Measurements from ENCODE around the gene CMYA5. TPM values are rescaled to one million over a fixed set of nuclear protein-coding genes. Genes with fewer than 3 reads are reported as not detected.

Gene CMYA5
- total RNA-seq, 1 experiment from 2014 or later, result 0.22 TPM

DNA sequence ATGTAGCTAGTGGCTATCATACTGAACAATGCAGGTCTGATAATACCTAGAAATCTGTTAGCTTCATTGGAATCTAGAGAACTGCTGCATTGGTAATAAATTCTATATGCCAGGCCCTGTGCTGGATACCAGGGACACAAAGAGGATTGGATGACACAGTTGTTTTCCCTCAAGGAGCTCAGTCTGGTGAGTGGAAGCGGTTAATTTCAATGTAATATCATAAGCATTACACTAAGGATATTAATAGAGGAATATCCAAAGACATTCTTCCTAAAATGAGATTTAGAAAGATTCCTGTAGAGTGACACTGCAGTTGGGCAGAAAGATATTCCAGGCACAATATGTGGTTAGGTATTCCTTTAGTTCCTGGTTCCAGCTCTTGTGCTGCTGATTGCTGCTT lies 5.9 kb downstream of the CMYA5 start:
- TF ChIP-seq SRF (IDR thresholded peaks at IDR 0.05; ENCODE audit: low read depth), result no peak
- no peak for TF ChIP-seq JUND (IDR thresholded peaks at IDR 0.05)
- TF ChIP-seq EZH2 (IDR thresholded peaks at IDR 0.05), result no peak
- ChIA-PET POLR2A (no interaction called here), CTCF (no interaction called here), RAD21 (ENCODE audit: low non-redundant PET in 1 of 2, low total read pairs in 2 of 2, uncharacterized antibody in 2 of 2, unreplicated experiment in 2 of 2) (no interaction called here)
- DNase-seq (ENCODE audit: low read depth, low spot score), result no peak
- ATAC-seq, result no peak
- no peak overlapping the region for H3K27ac ChIP-seq (ENCODE audit: low read depth, low read length)
- intact Hi-C loops (cut with micrococcal nuclease), result no loop called here
- H4K20me1 ChIP-seq (ENCODE audit: insufficient read depth), result no peaks in the 10 kb centered on the region
- no peak overlapping the region for H3K9ac ChIP-seq (ENCODE audit: low read length)
- no peak overlapping the region for H2AFZ ChIP-seq (ENCODE audit: low read depth, low read length, poor library complexity, severe bottlenecking)
- H3K4me3 ChIP-seq (replicated peaks in 1 of 2; ENCODE audit: low read depth in 1 of 2, low read length in 2 of 2), result no peak overlapping the region
- H3K36me3 ChIP-seq (ENCODE audit: control insufficient read depth in 1 of 2, insufficient read depth in 2 of 2, low read length in 2 of 2), result no peaks in the 10 kb centered on the region
- H3K79me2 ChIP-seq (ENCODE audit: insufficient read depth, low read length), result no peaks in the 10 kb centered on the region
- no peaks in the 10 kb centered on the region for H3K9me2 ChIP-seq (ENCODE audit: insufficient read depth)
- no peaks in the 10 kb centered on the region for H3K27me3 ChIP-seq (ENCODE audit: insufficient read depth, low read length)
- no peak overlapping the region for H3K4me2 ChIP-seq (ENCODE audit: low read length)
- H3K4me1 ChIP-seq (ENCODE audit: control insufficient read depth in 1 of 2, insufficient read depth in 2 of 2, low read length in 2 of 2), result peaks cover 0 to 11% of the 10 kb centered on the region in 2 experiments; a peak in 2 of 4 replicates
- BruUV-seq (replicated peaks), result no TSS peak
- no peaks in the 10 kb centered on the region for H3K9me3 ChIP-seq (ENCODE audit: control insufficient read depth in 1 of 2, insufficient read depth in 1 of 2, low read depth in 1 of 2, low read length in 2 of 2)

DNA sequence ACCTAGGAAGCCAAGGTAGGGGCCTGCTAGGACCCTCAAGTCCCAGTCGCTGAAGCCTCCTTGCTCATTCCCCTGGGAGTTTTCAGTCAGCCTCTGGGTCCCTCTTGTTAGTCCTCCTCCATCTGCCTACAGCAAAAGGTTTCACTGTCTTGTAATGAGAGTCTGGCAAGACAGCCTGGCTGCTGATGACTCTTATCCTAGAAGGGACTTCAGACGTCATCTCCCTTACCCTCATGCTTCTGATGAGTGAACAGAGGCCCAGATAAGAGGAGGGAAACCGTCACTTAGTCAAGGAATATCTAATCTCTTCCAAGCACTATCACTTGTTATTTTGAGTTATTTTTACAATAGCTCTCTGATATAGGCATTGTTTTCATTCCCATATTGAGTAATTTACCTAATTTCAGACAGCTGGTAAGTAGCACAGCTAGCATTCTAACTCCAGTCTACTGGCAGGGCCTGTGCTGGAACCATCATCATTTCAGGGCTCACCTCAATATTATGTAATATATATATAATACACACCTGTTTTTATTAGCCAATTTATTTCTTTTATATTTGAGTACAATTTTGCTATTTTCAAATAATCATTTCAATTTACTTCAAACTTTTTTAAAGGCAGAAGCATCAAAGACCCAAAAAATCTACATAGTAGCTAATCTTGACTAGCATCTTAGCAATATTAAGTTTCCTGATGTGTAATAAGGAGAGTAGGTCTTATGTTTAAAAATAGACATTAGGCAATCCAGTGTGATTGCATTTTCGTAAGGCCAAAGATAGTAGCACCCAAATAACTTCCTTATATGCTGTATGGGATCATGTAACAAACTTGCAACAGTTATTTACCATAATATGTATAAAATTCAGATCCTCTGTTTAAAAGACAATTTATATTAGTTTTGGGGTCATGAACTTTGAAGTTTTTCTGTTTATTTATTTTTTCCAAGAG lies 7.9 kb downstream of the CMYA5 start:
- intact Hi-C loops (cut with micrococcal nuclease), result no loop called here
- DNase-seq (ENCODE audit: low read depth, low spot score) (no peak), ATAC-seq (no peak)
- no peak for TF ChIP-seq CBX3 (IDR thresholded peaks at IDR 0.05; ENCODE audit: low read depth)
- no peak for TF ChIP-seq JUND (IDR thresholded peaks at IDR 0.05)
- no peak for TF ChIP-seq SRF (IDR thresholded peaks at IDR 0.05; ENCODE audit: low read depth)
- no peak for TF ChIP-seq EZH2phosphoT487 (IDR thresholded peaks at IDR 0.05; ENCODE audit: borderline replicate concordance)
- no peak for TF ChIP-seq TCF7L2 (IDR thresholded peaks at IDR 0.05; ENCODE audit: borderline replicate concordance, extremely low read depth, insufficient read depth, insufficient read length)
- TF ChIP-seq CEBPB (IDR thresholded peaks at IDR 0.05; ENCODE audit: low read depth), result no peak
- TF ChIP-seq, protein P1, sequence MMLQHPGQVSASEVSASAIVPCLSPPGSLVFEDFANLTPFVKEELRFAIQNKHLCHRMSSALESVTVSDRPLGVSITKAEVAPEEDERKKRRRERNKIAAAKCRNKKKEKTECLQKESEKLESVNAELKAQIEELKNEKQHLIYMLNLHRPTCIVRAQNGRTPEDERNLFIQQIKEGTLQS (IDR thresholded peaks at IDR 0.05), result no peak
- no peak for TF ChIP-seq SIN3A (IDR thresholded peaks at IDR 0.05; ENCODE audit: low read depth)
- TF ChIP-seq, protein P2, sequence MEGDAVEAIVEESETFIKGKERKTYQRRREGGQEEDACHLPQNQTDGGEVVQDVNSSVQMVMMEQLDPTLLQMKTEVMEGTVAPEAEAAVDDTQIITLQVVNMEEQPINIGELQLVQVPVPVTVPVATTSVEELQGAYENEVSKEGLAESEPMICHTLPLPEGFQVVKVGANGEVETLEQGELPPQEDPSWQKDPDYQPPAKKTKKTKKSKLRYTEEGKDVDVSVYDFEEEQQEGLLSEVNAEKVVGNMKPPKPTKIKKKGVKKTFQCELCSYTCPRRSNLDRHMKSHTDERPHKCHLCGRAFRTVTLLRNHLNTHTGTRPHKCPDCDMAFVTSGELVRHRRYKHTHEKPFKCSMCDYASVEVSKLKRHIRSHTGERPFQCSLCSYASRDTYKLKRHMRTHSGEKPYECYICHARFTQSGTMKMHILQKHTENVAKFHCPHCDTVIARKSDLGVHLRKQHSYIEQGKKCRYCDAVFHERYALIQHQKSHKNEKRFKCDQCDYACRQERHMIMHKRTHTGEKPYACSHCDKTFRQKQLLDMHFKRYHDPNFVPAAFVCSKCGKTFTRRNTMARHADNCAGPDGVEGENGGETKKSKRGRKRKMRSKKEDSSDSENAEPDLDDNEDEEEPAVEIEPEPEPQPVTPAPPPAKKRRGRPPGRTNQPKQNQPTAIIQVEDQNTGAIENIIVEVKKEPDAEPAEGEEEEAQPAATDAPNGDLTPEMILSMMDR (IDR thresholded peaks at IDR 0.05 in 2 of 3, conservative IDR thresholded peaks at IDR 0.05 in 1 of 3; ENCODE audit: borderline replicate concordance in 1 of 3, insufficient read depth in 1 of 3, low read depth in 2 of 3, low read length in 2 of 3), result no peak
- Histone ChIP-seq H3K9me3 (ENCODE audit: control insufficient read depth in 1 of 2, insufficient read depth in 1 of 2, low read depth in 1 of 2, low read length in 2 of 2) (no peaks in the 10 kb centered on the region), H3K27ac (ENCODE audit: low read depth, low read length) (no peak overlapping the region), H3K9ac (ENCODE audit: low read length) (no peak overlapping the region), H4K20me1 (ENCODE audit: insufficient read depth) (no peaks in the 10 kb centered on the region), H3K9me2 (ENCODE audit: insufficient read depth) (no peaks in the 10 kb centered on the region), H3K36me3 (ENCODE audit: control insufficient read depth in 1 of 2, insufficient read depth in 2 of 2, low read length in 2 of 2) (no peaks in the 10 kb centered on the region), H2AFZ (ENCODE audit: low read depth, low read length, poor library complexity, severe bottlenecking) (no peak overlapping the region), H3K79me2 (ENCODE audit: insufficient read depth, low read length) (no peaks in the 10 kb centered on the region), H3K27me3 (ENCODE audit: insufficient read depth, low read length) (no peaks in the 10 kb centered on the region), H3K4me3 (replicated peaks in 1 of 2; ENCODE audit: low read depth in 1 of 2, low read length in 2 of 2) (no peak overlapping the region), H3K4me1 (ENCODE audit: control insufficient read depth in 1 of 2, insufficient read depth in 2 of 2, low read length in 2 of 2) (peaks cover 0 to 11% of the 10 kb centered on the region in 2 experiments; a peak in 2 of 4 replicates), H3K4me2 (ENCODE audit: low read length) (no peak overlapping the region)
- ChIA-PET CTCF (no interaction called here), POLR2A (no interaction called here), RAD21 (ENCODE audit: low non-redundant PET in 1 of 2, low total read pairs in 2 of 2, uncharacterized antibody in 2 of 2, unreplicated experiment in 2 of 2) (no interaction called here)
- no TSS peak for BruUV-seq (replicated peaks)

Measured in HCT116 (cell line).